ENCODE data around the gene FBXO8.
"Not testable (repeated sequence)": the region's sequence is repeated elsewhere in the genome, so short reads cannot be mapped to it uniquely, and the experiment has no call there.

FBXO8 gene

DNA sequence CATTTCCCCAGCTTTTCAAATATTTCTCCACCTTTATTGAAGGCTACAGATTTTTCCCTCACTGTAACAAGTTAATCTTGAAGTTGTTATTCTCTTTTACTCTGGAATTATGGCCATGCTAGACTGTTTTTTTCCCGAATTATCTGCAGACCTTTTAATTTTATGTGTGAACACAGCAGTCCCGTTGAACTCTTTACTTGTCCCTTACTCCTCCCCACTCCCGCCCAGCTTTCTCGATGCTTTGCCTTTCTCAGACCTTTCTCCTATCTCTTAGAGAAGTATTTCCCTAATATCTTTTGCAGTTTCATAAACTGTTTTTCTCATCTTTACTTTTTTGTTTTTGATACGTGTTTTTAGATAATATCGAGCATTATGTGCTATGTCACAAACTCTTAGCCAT, 1.0 kb upstream of the FBXO8 start:
- no peak for DNase-seq (ENCODE audit: low read depth in 2 of 2)

DNA sequence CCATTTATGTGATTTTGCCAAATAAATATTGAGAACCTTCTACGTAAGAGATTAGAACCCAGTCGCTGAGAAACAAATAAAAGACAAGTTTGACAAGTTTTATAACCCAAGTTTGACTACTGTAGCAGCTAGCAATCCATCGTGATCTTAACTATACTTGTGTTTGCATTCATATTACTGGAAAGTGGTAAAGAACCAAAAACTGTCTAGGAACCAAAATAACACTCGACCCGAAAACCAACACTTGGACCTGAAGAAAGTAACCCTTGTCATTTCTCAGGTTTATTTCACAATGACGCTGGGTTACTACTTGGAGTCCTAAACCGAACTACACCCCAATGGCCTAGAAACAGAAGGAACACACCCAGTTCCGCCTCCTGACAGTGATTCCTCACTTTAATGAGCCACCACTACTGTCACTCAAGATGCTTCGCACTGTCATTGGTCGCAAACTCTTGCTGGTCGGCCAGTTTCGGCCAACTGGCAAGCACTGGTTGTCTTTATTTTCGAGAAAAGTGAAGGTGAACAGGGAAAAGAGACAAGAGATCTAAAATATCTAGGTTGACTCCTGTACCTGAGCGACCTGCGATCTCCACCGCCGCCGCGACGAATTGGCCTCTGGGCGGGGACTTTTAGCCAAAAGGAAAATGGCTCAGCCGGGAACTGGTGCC, 496 bp downstream of the FBXO8 start:
- peak; percentile 50 to 66 for DNase-seq (ENCODE audit: low read depth in 2 of 2)

DNA sequence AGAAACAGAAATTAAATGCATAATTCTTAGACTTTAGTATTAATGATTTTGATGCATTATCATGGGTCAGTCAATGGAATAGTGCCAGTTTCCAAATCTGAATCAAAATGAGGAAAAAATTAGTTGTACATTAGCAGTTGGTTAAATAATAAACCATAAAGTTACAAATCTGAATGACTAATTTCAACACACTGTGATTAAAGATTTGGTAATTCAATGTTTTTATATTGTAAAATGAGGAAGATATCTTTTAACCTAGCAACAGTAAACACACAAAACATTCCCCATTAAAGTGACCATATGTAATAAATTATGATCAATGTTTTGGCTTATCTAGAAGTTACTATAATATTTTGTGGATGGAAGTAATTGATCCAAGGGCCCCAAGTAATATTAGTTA, 1.6 kb downstream of the FBXO8 start:
- DNase-seq (ENCODE audit: low read depth in 2 of 2): no peak

- DNase-seq (ENCODE audit: low read depth in 2 of 2): no peak
These were observed 2.2 kb downstream of the FBXO8 start for GRCh38 chr4:174281182-174281737.

DNA sequence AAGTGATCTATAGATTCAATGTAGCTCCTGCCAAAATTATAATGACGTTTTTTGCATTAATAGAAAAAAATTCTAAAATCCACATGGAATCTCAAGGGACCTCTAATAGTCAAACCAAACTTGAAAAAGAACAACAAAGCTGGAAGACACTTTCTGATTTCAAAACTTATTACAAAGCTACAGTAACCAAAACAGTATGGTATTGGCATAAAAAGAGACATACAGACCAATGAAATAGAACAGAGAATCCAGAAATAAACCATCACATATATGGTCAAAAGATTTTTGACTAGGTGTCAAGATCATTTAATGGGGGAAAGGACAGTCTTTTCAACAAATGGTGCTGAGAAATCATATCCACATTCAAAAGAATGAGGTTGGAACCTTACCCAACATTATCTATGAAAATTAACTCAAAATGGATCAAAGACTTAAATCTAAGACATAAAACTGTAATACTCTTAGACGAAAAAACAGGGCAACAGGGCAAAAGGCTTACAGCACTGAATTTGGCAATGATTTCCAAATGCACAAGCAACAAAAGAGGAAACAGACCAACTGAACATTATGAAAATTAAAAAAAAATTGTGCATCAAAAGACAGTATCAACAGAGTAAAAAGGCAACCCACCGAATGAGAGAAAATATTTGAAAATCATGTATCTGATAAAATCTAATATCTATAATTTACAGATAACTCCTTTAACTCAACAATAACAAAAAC, 3.9 kb downstream of the FBXO8 start:
- no peak for DNase-seq (ENCODE audit: low read depth in 2 of 2)

GRCh38 chr4:174278467-174278866, 5.0 kb downstream of the FBXO8 start:
- no peak for DNase-seq (ENCODE audit: low read depth in 2 of 2)

- DNase-seq (ENCODE audit: low read depth in 2 of 2): no peak
These were observed 6.0 kb downstream of the FBXO8 start for GRCh38 chr4:174277433-174277832.

GRCh38 chr4:174275101-174275500, 8.4 kb downstream of the FBXO8 start:
- no peak for DNase-seq (ENCODE audit: low read depth in 2 of 2)

GRCh38 chr4:174274436-174274835, 9.0 kb downstream of the FBXO8 start:
- DNase-seq (ENCODE audit: low read depth in 2 of 2): no peak

DNA sequence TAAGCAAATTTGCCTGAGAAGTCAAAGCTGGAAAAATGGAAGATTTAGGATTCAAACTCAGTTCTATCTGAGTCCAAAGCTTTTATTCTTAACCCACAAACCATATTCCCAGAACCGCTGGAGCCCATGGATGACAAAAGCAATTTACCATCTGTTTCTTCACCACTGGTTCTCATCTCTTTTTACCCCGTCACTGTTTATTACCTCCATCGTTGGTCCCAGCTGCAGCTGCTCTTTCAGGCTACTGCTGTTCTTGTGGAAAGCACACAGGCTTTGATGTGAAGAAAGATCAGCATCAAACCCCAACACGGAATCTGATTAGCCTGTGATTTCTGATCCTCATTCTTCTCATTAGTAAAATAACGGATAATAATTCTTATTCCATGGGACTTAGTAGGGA, 9.5 kb downstream of the FBXO8 start:
- no peak for DNase-seq (ENCODE audit: low read depth in 2 of 2)

DNA sequence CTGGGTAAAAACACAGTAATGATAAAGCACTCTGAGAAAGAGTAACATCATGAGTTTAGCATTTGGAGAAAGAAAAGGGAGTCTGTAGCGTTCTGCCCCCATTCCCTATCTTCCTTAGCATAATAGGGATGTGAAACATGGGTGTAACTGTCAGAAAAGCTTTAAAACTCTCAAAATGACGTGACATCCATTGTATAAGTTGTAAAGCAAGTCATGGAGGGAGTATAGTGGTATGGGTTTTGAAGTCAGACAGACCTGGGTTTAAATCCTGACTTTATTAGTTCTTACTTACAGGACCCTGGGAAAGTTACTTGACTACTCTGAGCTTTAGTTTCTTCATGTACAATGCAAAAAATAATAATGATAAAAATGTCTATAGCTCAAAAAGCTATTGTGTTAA, 17.1 kb downstream of the FBXO8 start:
- DNase-seq (ENCODE audit: low read depth in 2 of 2): no peak

GRCh38 chr4:174265916-174266315, 17.6 kb downstream of the FBXO8 start:
- DNase-seq (ENCODE audit: low read depth in 2 of 2): no peak

DNA sequence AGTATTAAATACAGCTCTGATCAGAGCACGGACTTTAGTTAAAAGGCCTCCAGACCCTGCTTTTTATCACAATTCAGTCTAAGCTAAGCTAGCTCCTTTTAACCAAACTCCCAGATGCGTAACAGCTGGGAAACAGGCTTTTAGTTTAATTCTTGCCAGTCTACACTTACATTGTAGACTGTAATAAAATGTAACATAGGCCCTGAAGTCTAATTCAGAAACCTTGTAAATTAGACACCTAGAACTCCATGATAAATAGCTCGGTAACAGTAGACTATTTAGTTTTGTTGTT, 20.1 kb downstream of the FBXO8 start:
- DNase-seq (ENCODE audit: low read depth in 2 of 2): no peak

GRCh38 chr4:174262624-174263444, 20.6 kb downstream of the FBXO8 start:
- no peak for DNase-seq (ENCODE audit: low read depth in 2 of 2)

DNA sequence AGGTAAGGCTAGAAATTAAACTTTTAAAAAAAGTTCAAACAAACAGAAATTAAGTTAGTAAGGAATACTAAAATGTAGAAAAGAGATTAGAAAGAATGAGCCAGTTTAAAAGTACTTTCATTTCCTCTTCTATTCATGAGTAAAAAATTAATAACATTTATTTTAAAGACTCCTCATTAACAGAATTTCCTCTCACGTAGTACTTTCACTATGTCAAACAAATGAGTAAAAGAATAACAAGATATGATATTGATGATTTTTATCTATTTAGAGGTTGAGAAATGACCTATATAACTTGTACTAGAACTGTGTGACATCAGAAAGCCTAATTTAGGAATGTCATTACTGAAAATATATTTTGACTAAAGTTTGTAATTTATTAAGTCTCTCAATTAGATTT, 22.0 kb downstream of the FBXO8 start:
- not testable (repeated sequence) for DNase-seq (ENCODE audit: low read depth in 2 of 2)

GRCh38 chr4:174260099-174260498, 23.4 kb downstream of the FBXO8 start:
- no peak for DNase-seq (ENCODE audit: low read depth in 2 of 2)

DNA sequence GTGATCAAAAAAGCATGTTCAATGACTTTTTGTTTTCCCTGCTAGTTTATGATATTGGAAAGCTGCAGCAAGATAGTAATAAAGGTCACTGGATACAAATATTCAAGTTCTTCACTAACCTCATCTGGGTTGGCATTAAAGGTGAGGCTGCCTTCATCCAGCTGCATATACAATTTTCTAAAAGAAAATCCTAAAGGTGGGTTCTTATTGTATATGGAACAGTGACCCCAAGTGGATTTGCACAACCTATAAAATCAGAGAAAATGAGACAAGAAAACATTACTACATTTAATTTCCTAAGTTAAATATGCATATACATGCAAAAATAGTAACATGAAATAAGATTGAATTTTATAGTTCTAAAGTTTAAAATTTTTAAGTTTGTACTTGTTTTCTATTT, 23.9 kb downstream of the FBXO8 start:
- DNase-seq (ENCODE audit: low read depth in 2 of 2): no peak

- DNase-seq (ENCODE audit: low read depth in 2 of 2): no peak
These were observed 27.2 kb downstream of the FBXO8 start for GRCh38 chr4:174256277-174256713.

- DNase-seq (ENCODE audit: low read depth in 2 of 2): no peak
These were observed 27.7 kb downstream of the FBXO8 start for GRCh38 chr4:174255786-174256185.

- no peak for DNase-seq (ENCODE audit: low read depth in 2 of 2)
These were observed 28.1 kb downstream of the FBXO8 start for GRCh38 chr4:174255374-174255773.

DNA sequence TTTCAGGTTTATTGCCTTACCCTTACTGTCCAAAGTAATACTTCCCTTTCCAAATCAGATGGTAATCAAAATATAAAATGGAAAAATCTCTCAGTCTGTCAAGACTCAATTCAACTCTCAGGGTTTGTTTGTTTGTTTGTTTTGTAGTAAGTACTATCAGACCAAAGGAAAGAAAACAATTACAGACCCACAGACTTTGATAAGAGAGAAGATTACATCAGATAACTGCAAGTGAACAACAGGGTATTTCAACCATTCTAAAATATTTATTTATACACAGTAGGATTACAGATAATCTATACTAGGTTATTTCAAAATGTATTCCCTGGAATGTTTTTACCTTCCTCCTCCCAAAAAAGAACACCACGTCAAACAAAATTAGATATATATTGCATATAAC, 28.9 kb downstream of the FBXO8 start:
- no peak for DNase-seq (ENCODE audit: low read depth in 2 of 2)

GRCh38 chr4:174252412-174252811, 31.1 kb downstream of the FBXO8 start:
- no peak for DNase-seq (ENCODE audit: low read depth in 2 of 2)

DNA sequence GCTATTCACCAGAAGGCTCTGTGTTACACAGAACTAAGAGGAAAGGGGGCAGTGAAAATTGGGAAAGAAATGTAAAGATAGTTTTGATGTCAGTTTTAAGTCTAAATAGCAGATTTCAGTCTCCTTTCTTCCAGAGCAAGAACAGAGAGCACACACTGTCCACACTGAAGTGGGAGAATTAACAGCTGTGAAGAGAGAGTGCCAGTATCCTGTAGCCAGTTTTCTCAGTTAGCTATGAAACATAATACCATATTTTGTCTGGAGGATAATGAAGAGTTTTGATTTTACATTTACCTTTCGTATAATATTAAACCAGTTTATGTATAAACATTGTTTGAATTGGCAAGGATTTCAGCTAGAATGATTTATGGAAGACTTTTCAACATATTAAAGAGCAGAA, 35.1 kb downstream of the FBXO8 start:
- no peak for DNase-seq (ENCODE audit: low read depth in 2 of 2)

All from activated CD8-positive, alpha-beta memory T cell treated with anti-CD3 and anti-CD28 coated beads for 4 hours (primary cell).